Adipocyte (in vitro differentiated cells): ENCODE data around the gene NDUFA6.

Source experiments
- DNase-seq: peaks from one replicate; pipeline ENCODE4 v3.0.0-alpha.2; 2015; ENCODE audit warnings: low read depth
- H3K27me3 ChIP-seq: replicated peaks from 2 replicates; pipeline ENCODE4 v1.7.0; 2013; ENCODE audit warnings: mild to moderate bottlenecking, low read length, moderate library complexity; ENCODE audit not compliant: control insufficient read depth, insufficient read depth
- H3K36me3 ChIP-seq: 2 replicates; pipeline ENCODE4 v1.7.0; 2013; ENCODE audit warnings: low read length, mild to moderate bottlenecking, moderate library complexity; ENCODE audit not compliant: control insufficient read depth, insufficient read depth, severe bottlenecking
- H3K4me1 ChIP-seq: 2 replicates; pipeline ENCODE4 v1.7.0; 2013; ENCODE audit warnings: mild to moderate bottlenecking, low read length, moderate library complexity; ENCODE audit not compliant: control insufficient read depth, insufficient read depth
- H3K4me3 ChIP-seq: 2 replicates; pipeline ENCODE4 v1.7.0; 2013; ENCODE audit warnings: mild to moderate bottlenecking, low read length, moderate library complexity
- H3K9ac ChIP-seq: 2 replicates; pipeline ENCODE4 v1.7.0; 2013; ENCODE audit warnings: mild to moderate bottlenecking, low read length, moderate library complexity
- H3K9me3 ChIP-seq: 2 replicates; pipeline ENCODE4 v1.7.0; 2013; ENCODE audit warnings: mild to moderate bottlenecking, low read length, moderate library complexity; ENCODE audit not compliant: control insufficient read depth

Gene NDUFA6

DNA sequence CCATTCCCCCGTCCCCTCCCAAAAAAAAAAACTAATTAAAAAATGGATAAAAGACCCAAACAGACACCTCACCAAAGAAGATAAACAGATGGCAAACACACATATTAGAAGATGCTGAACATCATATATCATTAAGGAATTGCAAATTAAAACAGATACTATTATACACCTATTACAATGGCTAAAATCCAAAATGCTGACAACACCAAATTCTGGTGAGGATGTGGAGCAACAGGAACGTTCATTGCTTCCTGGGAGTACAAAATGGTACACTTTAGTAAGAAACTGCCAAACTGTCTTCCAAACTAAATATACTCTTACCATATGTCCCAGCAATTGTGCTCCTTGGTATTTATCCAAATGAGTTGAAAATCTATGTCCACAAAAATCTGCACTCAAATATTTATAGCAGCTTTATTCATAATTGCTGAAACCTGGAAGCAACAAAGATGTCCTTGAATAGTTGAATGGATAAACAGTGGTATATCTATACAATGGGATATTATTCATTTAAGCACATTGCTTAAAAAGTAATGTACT lies 39.9 kb downstream of the NDUFA6 start:
- Histone ChIP-seq H3K36me3 (no peaks in the 10 kb centered on the region), H3K4me1 (peaks cover 3% of the 10 kb centered on the region), H3K27me3 (no peaks in the 10 kb centered on the region), H3K9ac (no peak overlapping the region), H3K9me3 (no peaks in the 10 kb centered on the region), H3K4me3 (no peak overlapping the region)
- no peak for DNase-seq

- Histone ChIP-seq H3K4me3 (no peak overlapping the region), H3K9me3 (peaks cover 11% of the 10 kb centered on the region), H3K9ac (no peak overlapping the region), H3K27me3 (no peaks in the 10 kb centered on the region), H3K36me3 (no peaks in the 10 kb centered on the region), H3K4me1 (no peaks in the 10 kb centered on the region)
- DNase-seq = no peak
These were observed 48.8 kb downstream of the NDUFA6 start for GRCh38 chr22:42041784-42042183.

DNA sequence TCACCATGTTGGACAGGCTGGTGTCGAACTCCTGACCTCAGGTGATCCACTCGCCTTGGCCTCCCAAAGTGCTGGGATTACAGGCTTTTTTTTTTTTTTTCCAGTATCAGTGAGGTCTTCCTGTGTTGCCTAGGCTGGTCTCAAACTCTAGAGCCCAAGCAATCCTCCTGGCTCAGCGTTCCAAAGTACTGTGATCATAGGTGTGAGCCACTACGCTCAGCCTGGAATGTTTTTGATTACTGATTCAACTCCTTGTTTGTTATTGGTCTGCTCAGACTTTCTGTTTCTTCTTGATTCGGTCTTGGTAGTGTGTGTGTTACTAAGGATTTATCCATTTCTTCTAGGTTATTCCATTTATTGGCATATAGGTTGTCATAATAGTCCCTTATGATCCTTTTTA lies 51.3 kb downstream of the NDUFA6 start:
- no peak overlapping the region for H3K4me3 ChIP-seq

More for the DNA sequence above, 51.3 kb downstream of the NDUFA6 start:
- H3K9ac ChIP-seq = no peak overlapping the region
- peak; percentile 39 for DNase-seq
- peaks cover 11% of the 10 kb centered on the region for H3K9me3 ChIP-seq
- H3K36me3 ChIP-seq = no peaks in the 10 kb centered on the region
- no peaks in the 10 kb centered on the region for H3K4me1 ChIP-seq
- no peaks in the 10 kb centered on the region for H3K27me3 ChIP-seq
